Skeletal muscle tissue (tissue), 4 donors: ENCODE results near the gene ARHGAP4. TPM values are rescaled to one million over a fixed set of nuclear protein-coding genes. Genes with fewer than 3 reads are reported as not detected.
A peak's percentile ranks its signal among the peaks of the same experiment; 100 is the strongest.

Experiments
- H3K27ac ChIP-seq: one replicate; pipeline ENCODE4 v1.7.0; 2013; ENCODE audit warnings: mild to moderate bottlenecking, low read depth, low read length, inconsistent platforms
- H3K27me3 ChIP-seq, 3 donors: one replicate each; pipeline ENCODE4 v1.7.0; 2013; ENCODE audit warnings: low read length in 3 of 3; ENCODE audit not compliant: control insufficient read depth in 3 of 3, insufficient read depth in 3 of 3
- H3K36me3 ChIP-seq, 3 donors: one replicate each; pipeline ENCODE4 v1.7.0; 2013; ENCODE audit warnings: low read length in 3 of 3; ENCODE audit not compliant: control insufficient read depth in 3 of 3, insufficient read depth in 3 of 3
- H3K4me1 ChIP-seq, 3 donors: one replicate each; pipeline ENCODE4 v1.7.0; 2013; ENCODE audit warnings: low read length in 3 of 3, mild to moderate bottlenecking in 3 of 3; ENCODE audit not compliant: control insufficient read depth in 3 of 3, insufficient read depth in 3 of 3
- H3K4me3 ChIP-seq, 3 donors: one replicate each; pipeline ENCODE4 v1.7.0; 2013; ENCODE audit warnings: low read length in 3 of 3
- H3K9ac ChIP-seq, 3 donors: one replicate each; pipeline ENCODE4 v1.7.0; 2013; ENCODE audit warnings: low read length in 3 of 3, mild to moderate bottlenecking in 3 of 3, moderate library complexity in 2 of 3, low read depth in 1 of 3
- H3K9me3 ChIP-seq, 3 donors: one replicate each; pipeline ENCODE4 v1.7.0; 2013; ENCODE audit warnings: low read length in 3 of 3; ENCODE audit not compliant: control insufficient read depth in 3 of 3
- total RNA-seq: library from RNA; depleted of rRNA; stranded (reverse); fragments of >200 nt; gene quantifications from one replicate; pipeline ENCODE4 v1.2.3, GENCODE V29; 2014
- donor health status: Osteomylitis.

Gene ARHGAP4
- total RNA-seq, 1 donor from 2014 or later: 25.1 TPM

GRCh38 chrX:153921511-153922446, 4.3 kb downstream of the ARHGAP4 start:
- Histone ChIP-seq H3K4me3 (no peak overlapping the region), H3K36me3 (no peaks in the 10 kb centered on the region), H3K9ac (peak overlapping the region in 1 of 3 donors; percentile 25), H3K27me3 (peaks cover 0 to 15% (median 0%) of the 10 kb centered on the region in 3 donors), H3K27ac (no peak overlapping the region), H3K4me1 (peaks cover 16 to 45% (median 28%) of the 10 kb centered on the region in 3 donors), H3K9me3 (no peaks in the 10 kb centered on the region)

DNA sequence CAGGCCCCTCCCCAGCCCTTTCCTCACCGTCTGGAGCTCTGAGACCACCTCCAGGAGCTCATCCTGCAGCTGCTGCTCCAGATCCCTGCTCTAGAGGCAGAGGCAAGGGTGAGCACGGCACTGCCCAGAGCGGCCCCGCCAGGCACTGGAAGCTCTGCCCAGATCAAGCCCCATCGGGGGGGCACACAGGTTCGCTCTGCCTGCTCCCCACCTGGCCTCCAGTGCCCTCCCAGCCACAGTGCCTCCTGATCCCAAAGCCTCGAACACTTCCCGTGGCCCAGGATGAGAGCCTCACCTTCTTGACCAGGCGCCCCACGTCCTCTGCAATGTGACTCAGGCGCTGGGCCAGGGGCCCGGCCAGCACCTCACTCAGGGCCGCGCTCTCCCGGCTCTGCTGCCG, 5.0 kb downstream of the ARHGAP4 start:
- H3K36me3 ChIP-seq: no peaks in the 10 kb centered on the region
- H3K9ac ChIP-seq: peak overlapping the region in 1 of 3 donors; percentile 25
- peaks cover 12 to 39% (median 22%) of the 10 kb centered on the region in 3 donors for H3K4me1 ChIP-seq
- H3K4me3 ChIP-seq: no peak overlapping the region
- no peaks in the 10 kb centered on the region for H3K9me3 ChIP-seq
- H3K27me3 ChIP-seq: peaks cover 0 to 17% (median 0%) of the 10 kb centered on the region in 3 donors
- H3K27ac ChIP-seq: no peak overlapping the region

DNA sequence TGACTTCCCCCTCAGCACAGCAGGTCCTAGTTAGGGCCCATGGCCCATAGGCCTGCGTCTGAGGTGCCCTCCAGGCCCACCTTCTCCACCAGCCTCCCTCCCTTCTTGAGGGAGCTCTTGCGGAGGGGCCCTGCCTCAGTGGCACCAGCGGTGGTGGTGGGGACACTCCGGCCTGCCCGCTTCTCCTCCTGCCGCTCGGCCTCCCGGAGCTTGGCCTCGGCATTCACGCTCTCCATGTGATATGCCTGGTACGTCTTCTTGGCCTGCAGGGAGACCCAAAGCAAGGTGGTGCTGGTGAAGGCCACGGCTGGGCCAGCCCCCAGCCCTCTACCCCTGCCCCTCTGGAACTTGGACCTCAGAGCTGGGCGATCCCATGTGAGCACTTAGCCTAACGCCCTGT, 5.5 kb downstream of the ARHGAP4 start:
- H3K9ac ChIP-seq: no peak overlapping the region
- H3K4me1 ChIP-seq: peaks cover 12 to 35% (median 19%) of the 10 kb centered on the region in 3 donors
- peaks cover 0 to 14% (median 0%) of the 10 kb centered on the region in 3 donors for H3K27me3 ChIP-seq
- H3K9me3 ChIP-seq: no peaks in the 10 kb centered on the region
- no peaks in the 10 kb centered on the region for H3K36me3 ChIP-seq
- no peak overlapping the region for H3K27ac ChIP-seq
- no peak overlapping the region for H3K4me3 ChIP-seq

DNA sequence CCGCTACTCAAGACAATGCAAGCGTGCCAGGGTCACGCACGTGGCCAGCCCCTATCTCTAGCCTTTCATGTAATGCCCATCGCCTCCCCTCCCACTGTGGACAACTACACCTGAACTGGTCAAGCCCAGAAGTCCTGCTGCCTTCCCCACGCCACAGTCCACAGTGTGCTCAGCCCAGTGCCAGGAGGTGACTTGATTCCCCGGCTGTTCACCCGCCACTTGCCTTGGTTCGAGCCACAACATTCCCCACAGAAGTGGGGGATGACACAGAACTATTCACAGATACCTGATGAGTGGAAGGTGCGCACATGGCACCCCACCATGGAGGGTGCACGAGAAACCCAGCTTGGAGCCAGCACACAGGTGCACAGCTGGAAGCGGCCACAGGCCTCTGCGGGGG, 6.8 kb downstream of the ARHGAP4 start:
- H3K27ac ChIP-seq: no peak overlapping the region
- H3K27me3 ChIP-seq: peaks cover 0 to 14% (median 0%) of the 10 kb centered on the region in 3 donors
- no peak overlapping the region for H3K4me3 ChIP-seq
- peaks cover 12 to 28% (median 19%) of the 10 kb centered on the region in 3 donors for H3K4me1 ChIP-seq
- H3K9me3 ChIP-seq: no peaks in the 10 kb centered on the region
- H3K9ac ChIP-seq: no peak overlapping the region
- H3K36me3 ChIP-seq: no peaks in the 10 kb centered on the region

DNA sequence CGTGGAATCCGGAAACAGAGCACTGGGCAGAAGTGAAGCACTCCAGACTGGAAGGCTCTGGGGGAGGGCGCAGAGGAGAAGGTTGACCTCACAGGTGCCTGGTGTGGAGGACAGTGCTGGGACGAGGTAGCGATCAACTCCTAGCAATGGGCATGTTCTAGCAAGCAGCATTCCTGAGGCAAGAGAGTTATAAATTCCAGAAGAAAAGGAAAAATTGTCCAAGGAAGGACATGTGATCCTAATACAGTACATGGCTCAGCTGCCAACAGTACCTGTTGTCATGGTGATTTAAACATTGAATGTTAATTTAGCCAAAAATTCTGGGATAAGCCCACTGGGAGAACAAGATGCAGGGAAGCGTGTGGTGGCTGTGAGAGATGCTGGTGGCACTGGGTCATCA, 8.2 kb downstream of the ARHGAP4 start:
- Histone ChIP-seq H3K9me3 (no peaks in the 10 kb centered on the region), H3K36me3 (no peaks in the 10 kb centered on the region), H3K4me1 (peaks cover 5 to 18% (median 11%) of the 10 kb centered on the region in 3 donors), H3K27ac (no peak overlapping the region), H3K4me3 (no peak overlapping the region), H3K27me3 (peaks cover 0 to 14% (median 0%) of the 10 kb centered on the region in 3 donors), H3K9ac (no peak overlapping the region)

GRCh38 chrX:153913701-153914100, 12.4 kb downstream of the ARHGAP4 start:
- no peak overlapping the region for H3K9ac ChIP-seq
- no peak overlapping the region for H3K4me3 ChIP-seq
- H3K4me1 ChIP-seq: no peaks in the 10 kb centered on the region
- no peaks in the 10 kb centered on the region for H3K9me3 ChIP-seq
- H3K36me3 ChIP-seq: no peaks in the 10 kb centered on the region
- peaks cover 0 to 11% (median 0%) of the 10 kb centered on the region in 3 donors for H3K27me3 ChIP-seq
- no peak overlapping the region for H3K27ac ChIP-seq

DNA sequence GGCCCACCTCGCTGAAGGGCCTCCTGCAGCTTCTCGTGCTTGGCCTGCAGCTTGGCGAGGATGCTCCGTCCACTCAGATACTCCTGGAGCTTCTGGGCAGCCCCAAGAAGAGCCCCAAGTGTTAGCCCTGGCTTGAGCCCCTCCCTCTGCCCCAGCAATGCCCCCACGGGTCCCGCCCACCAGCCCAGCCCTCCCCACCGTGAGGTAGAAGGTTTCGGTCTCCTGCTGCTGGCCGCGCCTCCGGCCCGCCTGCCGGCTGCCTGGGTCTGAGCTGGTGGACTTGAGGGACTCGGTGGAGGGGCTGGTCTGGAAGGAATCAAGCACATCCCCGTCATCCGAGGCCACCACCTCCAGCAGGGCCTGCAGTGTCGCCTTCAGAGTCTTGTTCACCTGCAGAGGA, 12.9 kb downstream of the ARHGAP4 start:
- Histone ChIP-seq H3K27me3 (peaks cover 0 to 8% (median 0%) of the 10 kb centered on the region in 3 donors), H3K4me3 (no peak overlapping the region), H3K27ac (no peak overlapping the region), H3K9me3 (no peaks in the 10 kb centered on the region), H3K9ac (no peak overlapping the region), H3K36me3 (no peaks in the 10 kb centered on the region), H3K4me1 (no peaks in the 10 kb centered on the region)

- H3K4me3 ChIP-seq: no peak overlapping the region
- H3K36me3 ChIP-seq: no peaks in the 10 kb centered on the region
- H3K27me3 ChIP-seq: peaks cover 0 to 8% (median 0%) of the 10 kb centered on the region in 3 donors
- H3K9me3 ChIP-seq: no peaks in the 10 kb centered on the region
- H3K9ac ChIP-seq: no peak overlapping the region
- no peaks in the 10 kb centered on the region for H3K4me1 ChIP-seq
- no peak overlapping the region for H3K27ac ChIP-seq
These were observed 14.3 kb downstream of the ARHGAP4 start for GRCh38 chrX:153911798-153912197.

DNA sequence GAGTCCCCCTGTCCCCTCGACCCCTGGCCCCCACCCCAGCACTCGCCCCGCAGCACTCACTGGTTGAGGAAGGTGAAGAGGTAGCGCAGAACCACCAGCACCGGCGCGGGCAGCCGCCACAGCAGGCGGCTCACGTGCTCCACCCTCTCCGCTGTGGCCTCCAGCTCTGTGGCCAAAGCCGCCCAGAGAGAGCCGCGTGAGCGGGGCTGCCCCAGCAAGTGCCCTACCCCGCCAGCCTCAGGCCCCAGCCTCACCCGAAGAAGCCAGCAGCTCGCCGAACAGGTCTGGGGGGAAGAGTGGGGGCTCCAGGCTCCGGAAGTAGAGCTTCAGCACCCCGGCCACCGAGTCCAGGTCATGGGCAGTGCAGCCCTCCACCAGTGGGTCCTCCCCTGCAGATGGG, 15.6 kb downstream of the ARHGAP4 start:
- Histone ChIP-seq H3K9me3 (no peaks in the 10 kb centered on the region), H3K27me3 (peaks cover 0 to 9% (median 5%) of the 10 kb centered on the region in 3 donors), H3K36me3 (no peaks in the 10 kb centered on the region), H3K4me1 (no peaks in the 10 kb centered on the region), H3K4me3 (no peak overlapping the region), H3K9ac (no peak overlapping the region), H3K27ac (no peak overlapping the region)

DNA sequence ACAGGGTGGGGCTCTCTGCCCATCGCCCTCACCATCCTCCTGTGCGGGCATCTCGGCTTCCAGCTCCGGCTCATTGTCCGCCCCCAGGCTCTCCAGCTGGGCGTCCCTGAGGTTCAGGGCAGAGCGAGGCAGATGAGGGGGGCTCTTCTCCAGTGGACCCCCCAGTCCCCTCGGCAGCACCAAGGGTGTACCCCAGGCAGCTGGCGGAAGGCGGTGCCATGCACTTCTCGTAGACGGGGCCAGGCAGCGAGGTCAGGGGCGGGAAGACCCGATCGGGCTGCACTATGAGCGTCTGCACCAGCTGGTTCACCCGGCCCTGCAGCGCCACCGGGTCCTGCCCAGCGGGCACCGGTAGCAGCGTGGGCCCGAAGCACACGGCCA, 16.1 kb downstream of the ARHGAP4 start:
- peaks cover 0 to 10% (median 5%) of the 10 kb centered on the region in 3 donors for H3K27me3 ChIP-seq
- H3K9ac ChIP-seq: no peak overlapping the region
- H3K4me3 ChIP-seq: no peak overlapping the region
- no peaks in the 10 kb centered on the region for H3K4me1 ChIP-seq
- H3K36me3 ChIP-seq: no peaks in the 10 kb centered on the region
- no peaks in the 10 kb centered on the region for H3K9me3 ChIP-seq
- H3K27ac ChIP-seq: no peak overlapping the region
